Measurements from ENCODE around the gene EXO1.

GRCh38 chr1:241847796-241848685 lies at the start of gene EXO1:
- TF ChIP-seq CTCF (IDR thresholded peaks at IDR 0.05; ENCODE audit: low read depth, low read length, poor library complexity, severe bottlenecking) (peak; percentile 50), EZH2phosphoT487 (IDR thresholded peaks at IDR 0.05; ENCODE audit: borderline replicate concordance, low read length) (no peak)

All from DOHH2 (cell line).